Activated T-cell treated with anti-CD3 and anti-CD28 coated beads for 48 hours (primary cell): Measurements from ENCODE around the gene FAM169A.
A peak's percentile ranks its signal among the peaks of the same experiment; 100 is the strongest.
"Not testable (repeated sequence)": the region's sequence is repeated elsewhere in the genome, so short reads cannot be mapped to it uniquely, and the experiment has no call there.

Experiments used
- DNase-seq: peaks from one replicate; pipeline ENCODE4 v3.0.0-alpha.2; 2020; ENCODE audit warnings: low read depth

The FAM169A gene, protein sequence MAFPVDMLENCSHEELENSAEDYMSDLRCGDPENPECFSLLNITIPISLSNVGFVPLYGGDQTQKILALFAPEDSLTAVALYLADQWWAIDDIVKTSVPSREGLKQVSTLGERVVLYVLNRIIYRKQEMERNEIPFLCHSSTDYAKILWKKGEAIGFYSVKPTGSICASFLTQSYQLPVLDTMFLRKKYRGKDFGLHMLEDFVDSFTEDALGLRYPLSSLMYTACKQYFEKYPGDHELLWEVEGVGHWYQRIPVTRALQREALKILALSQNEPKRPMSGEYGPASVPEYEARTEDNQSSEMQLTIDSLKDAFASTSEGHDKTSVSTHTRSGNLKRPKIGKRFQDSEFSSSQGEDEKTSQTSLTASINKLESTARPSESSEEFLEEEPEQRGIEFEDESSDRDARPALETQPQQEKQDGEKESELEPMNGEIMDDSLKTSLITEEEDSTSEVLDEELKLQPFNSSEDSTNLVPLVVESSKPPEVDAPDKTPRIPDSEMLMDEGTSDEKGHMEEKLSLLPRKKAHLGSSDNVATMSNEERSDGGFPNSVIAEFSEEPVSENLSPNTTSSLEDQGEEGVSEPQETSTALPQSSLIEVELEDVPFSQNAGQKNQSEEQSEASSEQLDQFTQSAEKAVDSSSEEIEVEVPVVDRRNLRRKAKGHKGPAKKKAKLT

DNA sequence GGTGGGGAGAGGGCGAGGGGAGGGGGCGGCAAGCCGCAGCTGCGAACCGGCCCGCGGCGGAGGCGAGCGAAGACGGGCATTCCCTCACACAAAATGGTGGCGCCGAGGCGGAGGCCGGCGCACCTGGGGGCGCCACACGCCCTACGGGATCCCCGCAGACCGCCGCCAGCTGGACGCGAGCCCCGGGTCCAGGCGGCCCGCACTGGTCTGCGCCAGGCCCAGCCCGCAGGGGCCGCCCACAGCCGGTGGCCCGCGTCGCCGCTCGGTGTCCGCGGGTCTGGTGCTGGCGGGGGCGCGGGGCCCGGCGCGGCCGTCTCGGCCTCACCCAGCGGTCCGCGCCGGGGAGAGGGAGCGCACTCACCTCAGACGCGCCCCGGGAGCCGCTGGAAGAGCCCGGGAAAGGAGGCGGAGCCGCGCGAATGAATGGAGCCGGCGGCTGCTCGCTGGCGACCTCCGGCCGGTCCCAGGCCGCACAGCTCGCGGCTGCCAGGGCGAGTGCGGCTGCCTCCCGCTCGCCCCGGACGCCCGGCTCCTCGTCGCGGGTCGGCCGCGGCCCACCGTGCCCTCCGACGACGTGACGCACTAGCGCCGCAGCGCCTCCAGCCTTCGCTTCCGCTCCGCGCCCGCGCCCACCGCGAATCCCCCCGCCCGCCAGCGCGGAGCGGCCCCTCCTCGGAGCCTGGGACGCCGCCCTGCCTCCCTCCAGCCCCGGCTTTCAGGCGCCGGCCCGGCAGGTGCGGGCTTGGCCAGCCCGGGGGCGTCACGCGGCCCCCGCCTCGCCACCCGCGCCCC, at the start of gene FAM169A:
Gene FAM169A, minus strand, starts transcription at position 584 of the 792 bp plus-strand sequence. CDS start 24,711 bp downstream, outside the sequence.
- peak; percentile 42 for DNase-seq

- no peak for DNase-seq
These were observed 49.3 kb upstream of the FAM169A start for GRCh38 chr5:74915488-74915887.

DNA sequence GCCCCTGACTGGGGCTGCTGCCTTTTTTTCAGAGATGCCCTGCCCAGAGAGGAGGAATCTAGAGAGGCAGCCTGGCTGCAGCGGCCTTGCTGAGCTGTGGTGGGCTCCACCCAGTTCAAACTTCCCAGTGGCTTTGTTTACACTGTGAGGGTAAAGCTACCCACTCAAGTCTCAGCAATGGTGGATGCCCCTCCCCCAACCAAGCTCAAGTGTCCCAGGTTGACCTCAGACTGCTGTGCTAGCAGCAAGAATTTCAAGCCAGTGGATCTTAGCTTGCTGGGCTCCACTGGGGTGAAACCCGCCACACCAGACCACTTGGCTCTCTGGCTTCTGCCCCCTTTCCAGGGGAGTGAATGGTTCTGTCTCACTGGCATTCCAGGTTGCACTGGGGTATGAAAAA, 45.2 kb upstream of the FAM169A start:
- DNase-seq, result not testable (repeated sequence)

- not testable (repeated sequence) for DNase-seq
These were observed 43.7 kb upstream of the FAM169A start for GRCh38 chr5:74909888-74910287.

DNA sequence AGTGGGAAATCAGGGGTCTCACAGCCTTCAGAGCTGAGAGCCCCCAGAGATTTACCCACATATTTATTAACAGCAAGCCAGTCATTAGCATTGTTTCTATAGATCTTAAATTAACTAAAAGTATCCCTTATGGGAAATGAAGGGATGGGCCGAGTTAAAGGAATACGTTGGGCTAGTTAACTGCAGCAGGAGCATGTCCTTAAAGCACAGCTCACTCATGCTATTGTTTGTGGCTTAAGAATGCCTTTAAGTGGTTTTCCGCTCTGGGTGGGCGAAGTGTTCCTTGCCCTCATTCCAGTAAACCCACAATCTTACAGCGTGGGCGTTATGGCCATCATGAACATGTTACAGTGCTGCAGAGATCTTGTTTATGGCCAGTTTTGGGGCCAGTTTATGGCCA, 42.0 kb upstream of the FAM169A start:
- DNase-seq, result not testable (repeated sequence)

DNA sequence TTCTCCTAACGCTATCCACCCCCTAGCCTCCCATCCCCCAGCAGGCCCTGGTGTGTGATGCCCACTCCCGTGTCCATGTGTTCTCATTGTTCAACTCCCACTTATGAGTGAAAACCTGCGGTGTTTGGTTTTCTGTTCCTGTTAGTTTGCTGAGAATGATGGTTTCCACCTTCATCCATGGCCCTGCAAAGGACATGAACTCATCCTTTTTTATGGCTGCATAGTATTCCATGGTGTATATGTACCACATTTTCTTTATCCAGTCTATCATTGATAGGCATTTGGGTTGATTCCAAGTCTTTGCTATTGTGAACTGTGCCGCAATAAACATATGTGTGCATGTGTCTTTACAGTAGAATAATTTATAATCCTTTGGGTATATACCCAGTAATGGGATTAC, 38.5 kb upstream of the FAM169A start:
- DNase-seq, result not testable (repeated sequence)

DNA sequence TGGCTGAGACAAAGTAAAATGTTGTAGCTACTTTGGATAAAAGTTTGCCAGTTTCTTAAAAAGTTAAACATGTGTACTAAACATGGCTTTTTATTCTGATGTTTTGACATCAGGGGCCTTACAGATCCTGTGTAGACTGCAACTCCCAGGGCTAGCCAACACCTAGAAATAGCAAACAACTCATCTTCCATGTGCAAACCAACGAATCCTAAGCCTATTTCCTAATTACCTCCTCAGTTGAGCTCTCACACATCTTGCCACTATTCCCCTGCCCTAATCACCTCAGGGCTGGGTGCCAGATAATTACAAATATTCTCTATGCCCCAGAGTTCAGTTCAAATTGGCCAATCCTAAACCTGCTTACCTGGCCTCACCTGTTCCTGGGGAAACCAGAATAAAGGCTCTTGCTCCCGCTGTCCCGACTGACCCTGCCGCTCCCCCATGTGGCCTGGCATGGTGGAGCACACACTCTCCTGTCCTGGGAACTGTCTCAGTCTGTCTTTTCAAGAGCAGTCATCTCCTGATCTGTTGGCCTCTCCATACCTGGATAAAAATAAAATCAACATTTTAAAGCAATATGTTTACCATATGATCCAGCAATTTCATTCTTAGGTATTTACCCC, 37.1 kb upstream of the FAM169A start:
- DNase-seq, result peak; percentile 8

- DNase-seq, result no peak
These were observed 30.9 kb upstream of the FAM169A start for GRCh38 chr5:74897049-74897448.

DNA sequence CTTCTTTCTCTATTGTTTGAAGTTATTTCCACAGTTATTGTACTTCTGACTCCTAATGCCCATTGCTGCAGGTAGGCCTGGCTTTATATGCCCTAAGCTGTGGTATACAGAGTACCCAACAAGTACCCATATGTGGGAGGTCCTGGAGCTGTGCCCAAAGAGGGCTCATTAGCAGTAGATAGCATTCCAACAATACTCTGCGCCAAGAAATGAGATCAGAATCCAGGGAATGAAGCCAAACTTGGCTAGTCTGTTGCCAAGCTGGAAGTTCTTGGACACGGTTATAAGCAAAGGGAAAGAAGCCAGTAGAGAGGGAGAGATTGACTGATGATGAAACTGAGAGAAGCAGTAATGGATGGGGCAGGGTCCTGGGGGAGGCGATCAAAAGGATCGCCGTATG, 29.7 kb upstream of the FAM169A start:
- DNase-seq, result no peak

GRCh38 chr5:74894351-74894750, 28.2 kb upstream of the FAM169A start:
- no peak for DNase-seq

DNA sequence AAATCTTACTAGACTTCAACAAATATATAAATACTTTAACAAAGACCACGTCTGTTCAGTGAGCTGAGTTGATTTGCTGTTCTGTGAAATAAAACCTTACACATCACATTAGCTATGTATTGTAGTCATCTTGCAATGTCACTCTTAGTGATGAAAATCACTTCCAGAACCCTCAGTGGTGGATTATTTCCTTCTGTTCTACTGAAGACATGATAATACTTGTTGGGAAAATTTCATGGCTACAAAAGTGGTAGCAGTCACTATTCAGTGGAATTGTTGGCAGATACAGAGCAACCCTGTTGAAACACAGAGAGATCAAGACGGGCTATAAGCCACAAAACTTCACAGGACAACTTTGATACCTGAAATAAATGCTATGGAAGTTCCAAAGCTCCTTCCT, 26.7 kb upstream of the FAM169A start:
- DNase-seq, result no peak

GRCh38 chr5:74889523-74890105, 23.4 kb upstream of the FAM169A start:
- no peak for DNase-seq

GRCh38 chr5:74888117-74888516, 21.9 kb upstream of the FAM169A start:
- DNase-seq, result no peak

GRCh38 chr5:74885170-74885569, 19.0 kb upstream of the FAM169A start:
- DNase-seq, result no peak

- DNase-seq, result not testable (repeated sequence)
These were observed 16.4 kb upstream of the FAM169A start for GRCh38 chr5:74882379-74883134.

- no peak for DNase-seq
These were observed 11.6 kb upstream of the FAM169A start for GRCh38 chr5:74877624-74878304.

GRCh38 chr5:74875994-74876791, 10.0 kb upstream of the FAM169A start:
- no peak for DNase-seq

GRCh38 chr5:74873525-74874249, 7.5 kb upstream of the FAM169A start:
- DNase-seq, result no peak
